Left forelimb (tissue), 1 donor: ENCODE measurements around the gene KMO.

Source experiments
- DNase-seq: peaks from one replicate; pipeline ENCODE4 v3.0.0-alpha.2; 2018; ENCODE audit warnings: low spot score

The KMO gene

GRCh38 chr1:241630476-241630875, 98.3 kb downstream of the KMO start:
- DNase-seq, result no peak

DNA sequence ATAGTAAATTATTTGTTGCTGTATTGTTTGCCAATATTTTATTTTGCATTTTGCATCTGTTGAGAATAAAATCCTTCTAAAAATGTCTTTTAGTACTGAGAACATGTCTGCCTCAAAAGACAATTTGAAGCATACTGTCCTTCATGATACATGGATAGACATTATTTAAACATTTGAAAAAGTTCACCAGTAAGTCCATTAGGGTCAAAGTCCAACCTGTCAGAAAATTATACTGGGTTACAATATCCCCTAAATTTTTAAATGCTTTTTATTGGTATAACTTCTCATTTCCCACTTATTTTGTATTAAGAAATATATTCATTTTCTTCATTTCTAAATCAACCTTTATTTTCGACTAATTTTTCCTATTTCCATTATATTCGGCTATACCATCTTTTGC, 98.7 kb downstream of the KMO start:
- DNase-seq, result no peak

DNA sequence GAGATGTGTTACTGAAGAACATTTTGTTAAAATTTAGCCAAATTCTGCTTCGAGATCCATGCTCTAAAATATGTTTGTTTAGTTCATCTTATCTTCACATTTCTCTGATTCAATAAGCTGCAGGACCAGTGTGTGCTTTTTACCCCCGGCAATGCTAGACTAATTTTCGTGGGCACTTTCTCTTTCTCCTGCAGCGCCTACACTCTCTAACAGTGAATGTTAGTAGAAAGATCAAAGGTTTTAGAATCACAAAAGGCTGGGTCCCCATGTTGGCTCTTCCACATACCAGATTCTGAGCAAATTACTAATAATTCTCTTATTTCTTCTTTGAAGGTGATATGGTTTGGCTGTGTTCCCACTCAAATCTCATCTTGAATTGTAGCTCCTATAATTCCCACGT, 99.5 kb downstream of the KMO start:
- no peak for DNase-seq

GRCh38 chr1:241632987-241633386, 100.8 kb downstream of the KMO start:
- DNase-seq, result no peak

DNA sequence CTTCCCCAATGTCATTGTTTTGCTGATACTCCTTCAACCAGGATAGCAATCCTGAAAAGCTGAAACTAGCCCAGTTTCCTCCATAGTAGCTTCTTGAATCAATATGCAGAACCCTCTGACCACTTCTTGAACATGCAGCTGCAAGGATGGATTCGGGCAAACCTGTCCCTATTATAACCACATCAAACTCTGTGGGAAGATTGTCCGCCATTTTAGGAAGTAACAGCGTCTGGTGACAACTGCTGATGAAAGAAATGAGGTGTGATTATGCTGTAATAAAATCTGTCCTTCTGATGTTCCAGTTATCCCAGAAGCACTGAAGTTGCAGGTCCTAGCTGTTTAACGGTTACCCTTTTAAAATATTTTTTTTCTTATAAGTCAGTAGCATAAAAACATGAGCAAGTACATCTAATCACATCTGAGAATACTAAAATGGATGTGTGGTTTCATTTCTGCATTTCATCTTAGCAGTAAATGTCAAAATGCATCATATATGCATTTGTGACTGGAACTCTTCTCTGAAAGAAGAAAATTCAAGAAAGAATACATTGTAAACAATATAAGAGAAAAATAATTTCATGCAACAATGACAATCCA, 103.5 kb downstream of the KMO start:
- no peak for DNase-seq

DNA sequence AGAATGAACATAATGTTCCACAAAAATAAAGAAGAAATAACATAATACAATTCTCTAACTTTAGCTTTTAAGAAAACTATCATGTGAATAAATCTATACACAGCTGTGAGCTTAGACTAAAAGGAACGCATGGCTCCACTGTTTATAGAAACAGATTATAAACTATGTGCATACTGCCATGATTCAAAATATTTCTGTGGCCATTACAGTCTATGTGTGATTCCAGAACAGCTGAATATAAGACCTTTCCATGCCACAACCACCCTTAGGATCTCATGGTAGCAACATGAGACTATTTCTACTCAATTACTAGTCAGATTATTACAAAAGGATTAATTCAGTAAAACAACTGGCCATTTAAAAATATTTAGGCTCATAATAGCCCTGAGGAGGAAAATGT, 104.1 kb downstream of the KMO start:
- DNase-seq, result no peak

DNA sequence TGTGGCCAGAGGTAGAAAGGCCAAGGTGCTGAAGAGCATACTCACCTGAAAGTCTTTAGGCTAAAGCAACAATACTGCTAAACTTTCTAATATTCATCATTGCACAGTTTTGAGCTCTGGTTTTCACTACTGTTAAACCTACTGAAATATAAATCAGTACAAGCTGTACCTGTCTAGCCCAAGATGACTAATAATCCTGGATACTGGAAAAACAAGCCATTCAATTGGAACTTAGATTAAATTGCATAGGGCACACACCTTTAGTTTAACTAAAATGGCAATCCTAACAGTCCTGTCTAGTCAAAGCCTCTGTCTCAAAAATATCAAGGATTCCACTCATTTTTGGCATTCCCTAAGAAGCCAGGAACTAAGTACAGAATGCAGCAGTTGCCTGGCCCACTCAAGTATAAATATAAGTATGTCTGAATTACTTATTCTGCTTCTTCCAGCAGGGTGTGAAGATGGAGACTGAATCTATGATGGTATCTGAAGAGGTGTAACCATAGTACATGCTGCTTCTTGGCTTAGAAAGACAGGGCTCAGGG, 104.9 kb downstream of the KMO start:
- no peak for DNase-seq

DNA sequence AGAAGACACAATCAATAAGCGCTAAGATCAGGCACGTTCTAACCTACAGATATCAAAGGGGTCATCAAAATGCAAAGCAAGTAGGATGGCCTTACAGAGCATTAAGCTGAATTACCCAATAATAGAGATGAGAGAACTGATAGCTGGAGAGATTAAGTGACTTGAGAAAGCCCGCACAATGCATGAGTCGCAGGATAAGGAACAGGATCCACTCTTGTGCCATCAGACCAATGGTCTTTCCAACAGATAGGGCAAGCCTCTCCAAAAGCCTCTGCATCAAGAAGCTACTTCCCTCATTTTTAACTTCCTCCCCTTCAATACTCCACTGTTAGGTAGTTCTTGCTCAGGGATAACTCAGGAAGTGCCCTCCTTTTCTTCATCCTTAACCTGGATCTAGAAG, 105.4 kb downstream of the KMO start:
- no peak for DNase-seq

DNA sequence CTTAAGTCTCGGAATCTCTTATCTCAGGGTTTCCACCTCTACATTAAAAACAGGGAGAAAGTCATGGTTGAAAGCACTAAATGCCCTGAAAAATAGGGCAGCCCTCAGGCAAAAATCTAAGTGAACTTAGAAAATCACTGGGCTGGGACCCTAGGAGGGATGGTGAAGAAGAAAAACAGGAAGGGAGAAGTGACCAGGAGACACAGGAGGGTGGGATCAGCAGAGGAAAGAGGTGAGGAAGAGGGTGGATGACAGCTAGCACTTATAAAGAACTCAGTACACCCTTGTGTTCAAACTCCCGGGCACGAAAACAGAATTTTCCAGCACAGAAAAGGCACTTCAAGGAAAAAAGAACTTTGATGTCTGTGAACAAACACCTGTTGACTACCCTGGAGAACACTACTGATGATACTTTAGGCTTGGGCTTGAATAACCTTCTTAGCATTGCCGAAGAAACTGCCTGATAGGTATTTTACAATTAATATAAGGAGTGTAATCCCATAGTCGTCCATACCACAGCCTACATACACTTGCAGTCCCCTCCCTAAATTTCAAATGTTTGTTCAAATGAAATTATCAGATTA, 106.0 kb downstream of the KMO start:
- no peak for DNase-seq

- no peak for DNase-seq
Measured at GRCh38 chr1:241638909-241639622, 106.9 kb downstream of the KMO start.

DNA sequence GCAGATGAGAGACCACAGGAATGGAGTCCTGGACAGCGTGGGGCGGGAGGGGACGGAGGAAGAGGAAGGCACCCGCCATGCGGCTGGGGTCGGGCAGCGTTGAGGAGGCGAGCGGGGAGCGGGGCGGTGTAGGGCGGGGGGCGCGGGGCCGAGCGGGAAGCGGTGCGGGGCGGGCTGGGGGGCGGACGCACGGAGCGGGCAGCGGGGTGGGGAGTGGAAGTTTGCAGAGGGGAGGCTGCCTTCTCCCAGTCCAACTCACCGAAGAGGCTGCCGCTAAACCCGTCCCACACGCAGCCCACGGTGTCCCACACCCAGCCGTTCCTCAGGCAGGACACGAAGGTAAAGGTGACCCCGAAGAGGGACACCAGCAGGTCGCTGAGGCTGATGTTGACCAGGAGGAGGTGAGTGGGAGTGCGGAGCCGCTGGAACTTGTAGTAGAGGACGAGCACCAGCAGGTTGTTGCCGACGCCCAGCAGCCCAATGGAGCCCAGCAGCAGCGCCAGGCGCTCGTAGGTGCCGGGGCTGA, 107.5 kb downstream of the KMO start:
- DNase-seq, result peak; percentile 77

DNA sequence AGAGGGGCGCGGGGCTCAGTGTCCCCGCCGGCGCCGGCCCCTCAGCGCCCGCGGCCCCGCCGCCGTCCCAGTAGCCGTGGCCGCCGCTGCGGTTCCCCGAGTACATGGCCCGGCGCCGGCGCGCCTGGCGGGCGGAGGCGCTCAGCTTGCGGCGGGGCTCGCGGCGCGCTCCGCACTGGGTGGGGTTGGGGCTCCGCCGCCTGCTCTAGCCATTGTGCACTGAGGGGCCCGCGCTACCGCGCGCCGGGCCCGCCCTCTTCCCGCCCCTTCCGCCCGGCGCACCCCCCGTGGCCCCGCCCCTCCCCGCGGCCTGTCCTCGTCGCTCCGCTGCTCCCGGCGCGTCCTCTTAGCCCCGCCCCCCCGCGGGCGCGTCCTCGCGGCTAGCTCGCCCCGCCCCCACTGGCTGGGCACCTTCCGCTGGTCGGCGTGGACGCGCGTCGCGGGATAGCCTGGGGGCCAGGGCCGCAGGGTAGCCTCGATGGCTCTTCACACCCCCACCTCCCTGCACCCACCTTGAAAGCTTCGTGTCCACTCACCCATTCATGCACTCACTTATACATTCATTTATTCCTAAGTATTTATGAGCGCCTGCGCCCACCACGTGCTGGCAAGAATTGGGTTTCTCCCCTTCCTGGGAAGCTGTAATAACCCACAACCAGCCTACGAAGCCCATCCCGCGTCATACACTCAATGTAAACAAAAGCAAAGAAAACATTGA, 108.1 kb downstream of the KMO start, which contains the start of the genes CHML and OPN3:
CHML (minus strand) TSS at position 221 of the 718 bp plus-strand sequence. CDS start 4,603 bp downstream, outside the sequence.
OPN3 (minus strand) TSS at position 221 of the 718 bp plus-strand sequence; CDS start at position 106, 115 bp downstream.
- DNase-seq, result peak; percentile 95

DNA sequence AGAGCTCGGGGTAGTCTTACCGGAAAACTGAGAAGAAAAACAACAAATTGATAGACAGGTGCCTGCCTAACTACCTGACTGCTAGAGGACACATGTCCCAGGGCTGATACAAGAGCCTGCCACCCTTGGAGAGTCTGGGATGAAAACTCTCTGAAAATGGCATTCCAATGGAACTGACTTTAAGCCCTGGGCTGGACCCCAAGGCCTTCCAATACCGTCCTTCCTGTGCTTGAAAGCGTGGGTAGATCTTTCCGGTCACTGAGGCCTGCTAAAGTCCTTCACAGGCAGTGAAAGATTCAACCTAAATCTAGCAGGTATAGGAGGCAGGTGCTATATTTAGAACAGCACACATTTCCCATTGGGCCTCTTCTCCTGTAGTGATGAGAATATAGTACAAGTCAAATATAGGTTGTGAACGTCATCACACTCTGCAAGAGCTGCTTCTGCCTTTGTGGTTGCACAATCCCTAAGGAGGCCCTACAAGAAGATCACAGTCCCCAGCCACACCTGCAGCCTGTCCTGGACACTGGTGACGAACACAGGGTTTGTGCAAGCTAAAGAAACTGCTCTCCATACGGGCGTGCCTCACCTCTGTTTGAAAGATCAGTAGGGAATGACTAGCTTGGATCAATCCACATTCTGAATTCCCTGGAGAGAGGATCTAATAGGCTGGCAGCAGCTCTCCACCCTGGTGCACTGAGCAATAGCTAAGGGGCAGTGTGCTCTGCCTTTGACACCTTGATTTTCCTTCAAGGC, 108.9 kb downstream of the KMO start:
- no peak for DNase-seq

- no peak for DNase-seq
Measured at GRCh38 chr1:241641773-241642592, 109.8 kb downstream of the KMO start.

- no peak for DNase-seq
Measured at GRCh38 chr1:241642593-241642944, 110.4 kb downstream of the KMO start.

- DNase-seq, result no peak
Measured at GRCh38 chr1:241644259-241644658, 112.1 kb downstream of the KMO start.

DNA sequence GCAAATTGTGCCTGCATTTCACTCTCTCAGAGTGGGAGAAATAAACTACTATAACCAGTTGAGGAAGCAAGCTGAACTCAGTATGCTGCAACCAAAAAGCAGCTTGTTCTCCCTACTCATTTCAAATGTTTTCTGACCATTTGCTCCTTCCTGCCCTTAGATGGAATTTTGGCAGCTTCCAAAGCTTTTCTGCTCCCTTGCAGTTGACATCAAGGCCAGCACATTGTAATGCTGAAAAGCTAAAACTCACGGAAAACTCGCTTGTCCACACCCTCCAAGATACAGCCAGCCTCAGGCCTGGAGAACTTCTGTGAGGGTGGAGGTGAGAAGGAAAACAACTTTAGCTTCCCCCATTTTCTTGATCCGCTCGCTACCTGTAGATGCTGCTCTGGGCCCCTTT, 113.0 kb downstream of the KMO start:
- DNase-seq, result no peak
